Measurements from ENCODE around the gene HSPA1A. TPM values are rescaled to one million over a fixed set of nuclear protein-coding genes. Genes with fewer than 3 reads are reported as not detected.

HSPA1A gene
- total RNA-seq, 1 experiment from 2014 or later: 51.2 TPM

DNA sequence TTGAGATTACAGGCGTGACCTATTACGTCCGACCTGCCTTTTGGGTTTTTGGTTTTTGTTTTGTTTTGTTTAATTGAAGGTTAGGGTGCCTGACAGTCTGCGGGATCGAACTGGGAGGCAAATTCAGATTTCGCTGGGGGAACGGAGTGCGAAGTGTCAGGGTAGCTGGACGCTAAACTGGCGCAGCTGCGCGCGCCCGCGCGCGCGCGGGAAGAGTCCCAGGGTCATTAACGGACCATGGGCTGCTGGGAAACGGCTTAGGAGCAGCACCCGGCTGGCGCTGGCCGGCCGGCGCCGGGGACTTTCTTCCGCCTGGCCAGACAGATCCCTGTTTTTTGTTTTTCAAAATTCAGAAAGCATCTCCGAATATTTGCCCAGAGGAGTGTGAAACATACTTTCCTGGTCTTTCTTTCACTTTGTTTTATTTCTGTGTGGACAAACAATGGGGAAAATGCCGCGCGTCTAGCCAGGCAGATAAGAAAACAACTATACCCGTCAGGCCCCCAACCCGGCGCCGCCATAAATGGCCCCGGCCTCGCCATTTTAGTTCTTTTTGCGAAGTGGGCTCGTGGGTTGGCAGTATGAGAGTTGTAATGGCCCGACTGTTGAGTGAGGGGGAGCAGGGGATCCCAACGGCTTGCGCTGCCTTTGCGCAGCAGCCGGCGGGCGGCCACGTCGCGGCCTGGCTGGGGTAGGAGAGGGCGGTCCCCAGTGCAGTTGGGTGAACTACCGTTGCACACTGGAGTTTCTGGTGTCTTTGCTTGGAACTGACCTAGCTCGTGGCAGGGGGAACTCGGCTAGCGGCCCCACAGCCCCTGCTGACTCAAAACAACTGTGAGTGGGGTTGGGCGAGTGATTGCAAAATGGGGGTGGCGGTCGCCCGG, 19.3 kb downstream of the HSPA1A start:
- no CpG with 5 or more reads among the region's 59 CpGs for WGBS (ENCODE audit: extremely low coverage, insufficient read length, low lambda C conversion rate)
- no peak overlapping the region for H2AFZ ChIP-seq (ENCODE audit: low read length)
- peaks cover 45 to 47% (median 47%) of the 10 kb centered on the region in 3 experiments for H3K36me3 Mint-ChIP-seq (ENCODE audit: insufficient read depth in 1 of 3, low read depth in 3 of 3)

More for the DNA sequence above, 19.3 kb downstream of the HSPA1A start:
- no peak overlapping the region for H3T11ph ChIP-seq (ENCODE audit: low read length)
- H3K79me1 ChIP-seq (ENCODE audit: insufficient read depth, low read depth, low read length, poor library complexity, severe bottlenecking): peaks cover 3% of the 10 kb centered on the region
- peak overlapping the region; percentile 93 for H3K9ac ChIP-seq (ENCODE audit: extremely low read depth, insufficient read length, low read length)
- peaks cover 1% of the 10 kb centered on the region; the same call in 1 of the 2 replicates for H3K27me3 Mint-ChIP-seq (ENCODE audit: low read depth)
- H4K8ac ChIP-seq (replicated peaks; ENCODE audit: insufficient read length, low read depth, low read length): no peak overlapping the region
- H2BK15ac ChIP-seq (ENCODE audit: low read depth, low read length): no peak overlapping the region
- peak overlapping the region; percentile 98 to 100 for H3K4me3 Mint-ChIP-seq
- H2BK120ac ChIP-seq (ENCODE audit: low read depth, low read length, poor library complexity, severe bottlenecking): no peak overlapping the region
- TF ChIP-seq, protein P1, sequence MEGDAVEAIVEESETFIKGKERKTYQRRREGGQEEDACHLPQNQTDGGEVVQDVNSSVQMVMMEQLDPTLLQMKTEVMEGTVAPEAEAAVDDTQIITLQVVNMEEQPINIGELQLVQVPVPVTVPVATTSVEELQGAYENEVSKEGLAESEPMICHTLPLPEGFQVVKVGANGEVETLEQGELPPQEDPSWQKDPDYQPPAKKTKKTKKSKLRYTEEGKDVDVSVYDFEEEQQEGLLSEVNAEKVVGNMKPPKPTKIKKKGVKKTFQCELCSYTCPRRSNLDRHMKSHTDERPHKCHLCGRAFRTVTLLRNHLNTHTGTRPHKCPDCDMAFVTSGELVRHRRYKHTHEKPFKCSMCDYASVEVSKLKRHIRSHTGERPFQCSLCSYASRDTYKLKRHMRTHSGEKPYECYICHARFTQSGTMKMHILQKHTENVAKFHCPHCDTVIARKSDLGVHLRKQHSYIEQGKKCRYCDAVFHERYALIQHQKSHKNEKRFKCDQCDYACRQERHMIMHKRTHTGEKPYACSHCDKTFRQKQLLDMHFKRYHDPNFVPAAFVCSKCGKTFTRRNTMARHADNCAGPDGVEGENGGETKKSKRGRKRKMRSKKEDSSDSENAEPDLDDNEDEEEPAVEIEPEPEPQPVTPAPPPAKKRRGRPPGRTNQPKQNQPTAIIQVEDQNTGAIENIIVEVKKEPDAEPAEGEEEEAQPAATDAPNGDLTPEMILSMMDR (conservative IDR thresholded peaks at IDR 0.05): no peak
- peaks cover 25% of the 10 kb centered on the region; the same call in 1 of the 2 replicates for H3K79me2 ChIP-seq (ENCODE audit: insufficient read depth, low read length)
- peaks cover 23 to 31% of the 10 kb centered on the region in 2 experiments for H3K4me1 Mint-ChIP-seq
- no peaks in the 10 kb centered on the region for H3K27me3 ChIP-seq (ENCODE audit: insufficient read depth, low read length)
- no peaks in the 10 kb centered on the region for H4K20me1 ChIP-seq (ENCODE audit: control insufficient read depth, insufficient read depth, insufficient read length)
- H2BK5ac ChIP-seq (ENCODE audit: insufficient read length, low read length): peak overlapping the region; percentile 36
- H2BK20ac ChIP-seq (ENCODE audit: low read depth, low read length, poor library complexity, severe bottlenecking): no peak overlapping the region
- H3K23ac ChIP-seq (ENCODE audit: insufficient read length, low read depth, low read length): no peak overlapping the region
- no peak overlapping the region for H4K5ac ChIP-seq (ENCODE audit: insufficient read length, low read depth, low read length)
- H3K27ac ChIP-seq (ENCODE audit: insufficient read length, low read depth, low read length): peak overlapping the region; percentile 57
- no peaks in the 10 kb centered on the region for H3K4me1 ChIP-seq (ENCODE audit: insufficient read depth, low read length)
- no peak overlapping the region for H3K56ac ChIP-seq (ENCODE audit: insufficient read length, low read depth, low read length)
- DNase-seq: peak; percentile 86
- peaks cover 34% of the 10 kb centered on the region for H3K23me2 ChIP-seq (ENCODE audit: insufficient read length, low read depth, low read length, poor library complexity, severe bottlenecking)
- H3K4me2 ChIP-seq (ENCODE audit: insufficient read depth, insufficient read length, low read length): peak overlapping the region; percentile 90
- peak overlapping the region; percentile 72 for H3K18ac ChIP-seq (ENCODE audit: insufficient read length, low read depth, low read length)
- H3K9me3 Mint-ChIP-seq: peaks cover 0 to 6% of the 10 kb centered on the region in 2 experiments; a peak in 2 of 5 replicates
- peak overlapping the region; percentile 81 for H3K14ac ChIP-seq (ENCODE audit: insufficient read depth, low read length)
- no peak overlapping the region for H4K91ac ChIP-seq (ENCODE audit: insufficient read length, low read depth, low read length)
- H2AK5ac ChIP-seq (ENCODE audit: insufficient read length, low read length): no peak overlapping the region
- H2BK12ac ChIP-seq (ENCODE audit: insufficient read length, low read depth, low read length): no peak overlapping the region
- no peaks in the 10 kb centered on the region for H3K9me3 ChIP-seq (ENCODE audit: control insufficient read depth, low read depth, low read length)
- H3K27ac Mint-ChIP-seq: peak overlapping the region; percentile 100
- no peak overlapping the region for H3K4ac ChIP-seq (ENCODE audit: low read depth, low read length)
